ENCODE results near the gene CD4. TPM values are rescaled to one million over a fixed set of nuclear protein-coding genes. Genes with fewer than 3 reads are reported as not detected.

Gene CD4
- total RNA-seq, 1 experiment from 2014 or later, result 0.34 TPM

DNA sequence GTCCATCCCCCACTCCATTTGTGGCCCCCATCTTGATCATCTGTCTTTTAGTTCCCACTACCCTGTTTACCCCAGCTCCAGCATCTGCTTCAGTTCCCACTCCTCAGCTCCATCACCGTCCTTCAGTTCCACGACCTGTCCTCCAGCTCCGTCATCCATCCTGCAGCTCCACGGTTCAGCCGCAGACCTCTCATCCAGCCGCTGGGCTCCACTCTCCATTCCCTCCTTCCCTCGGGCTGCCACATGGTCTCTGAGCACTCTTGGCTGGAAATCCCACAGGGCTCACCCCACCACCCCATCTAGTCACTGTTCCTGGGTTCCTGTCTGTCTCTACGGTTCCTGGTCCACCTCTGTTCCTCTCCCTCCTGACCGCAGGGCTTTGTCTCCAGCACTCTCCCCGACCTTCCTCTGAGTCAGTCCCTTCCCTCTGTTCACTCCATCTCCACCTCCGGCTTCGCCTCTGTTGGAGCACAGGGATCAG is 35.6 kb downstream of the CD4 start:
- DNase-seq (ENCODE audit: low spot score), result peak; percentile 60
- in situ Hi-C loops (cut with HindIII; ENCODE audit: low sequenced_read_pairs), result no loop called here

DNA sequence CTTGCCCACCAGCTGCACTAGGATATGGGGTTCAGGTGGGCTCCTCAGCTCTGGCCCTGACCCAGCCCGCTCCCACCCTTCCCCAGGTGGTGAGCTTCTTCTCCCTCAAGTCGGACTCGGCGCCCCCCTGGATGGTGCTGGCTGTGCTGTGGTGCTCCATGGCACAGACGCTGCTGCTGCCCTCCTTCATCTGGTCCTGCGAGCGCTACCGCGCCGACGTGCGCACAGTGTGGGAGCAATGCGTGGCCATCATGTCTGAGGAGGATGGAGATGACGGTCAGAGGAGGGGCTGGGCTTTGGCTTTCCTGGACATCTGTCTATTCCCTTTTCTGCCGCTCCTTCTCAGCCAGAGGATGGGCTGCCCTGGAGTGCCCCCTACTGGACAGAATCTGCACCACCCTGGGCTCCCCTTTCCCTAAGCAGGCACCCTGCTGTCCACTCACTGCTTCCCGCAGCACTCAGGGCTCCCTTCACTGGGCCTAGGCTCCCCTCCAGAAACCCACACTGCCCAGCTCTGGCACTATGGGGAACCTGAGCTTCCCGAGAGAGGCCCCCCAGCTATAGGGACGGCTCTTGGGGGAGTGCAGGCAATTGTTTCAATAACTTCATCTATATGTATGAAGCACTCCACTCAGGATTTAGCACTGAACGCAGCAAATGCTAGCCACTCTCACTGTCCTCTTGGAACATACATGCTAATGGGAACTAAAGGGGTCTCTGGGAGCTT is 36.2 kb downstream of the CD4 start:
- DNase-seq (ENCODE audit: low spot score), result peak; percentile 94
- in situ Hi-C loops (cut with HindIII; ENCODE audit: low sequenced_read_pairs), result no loop called here

DNA sequence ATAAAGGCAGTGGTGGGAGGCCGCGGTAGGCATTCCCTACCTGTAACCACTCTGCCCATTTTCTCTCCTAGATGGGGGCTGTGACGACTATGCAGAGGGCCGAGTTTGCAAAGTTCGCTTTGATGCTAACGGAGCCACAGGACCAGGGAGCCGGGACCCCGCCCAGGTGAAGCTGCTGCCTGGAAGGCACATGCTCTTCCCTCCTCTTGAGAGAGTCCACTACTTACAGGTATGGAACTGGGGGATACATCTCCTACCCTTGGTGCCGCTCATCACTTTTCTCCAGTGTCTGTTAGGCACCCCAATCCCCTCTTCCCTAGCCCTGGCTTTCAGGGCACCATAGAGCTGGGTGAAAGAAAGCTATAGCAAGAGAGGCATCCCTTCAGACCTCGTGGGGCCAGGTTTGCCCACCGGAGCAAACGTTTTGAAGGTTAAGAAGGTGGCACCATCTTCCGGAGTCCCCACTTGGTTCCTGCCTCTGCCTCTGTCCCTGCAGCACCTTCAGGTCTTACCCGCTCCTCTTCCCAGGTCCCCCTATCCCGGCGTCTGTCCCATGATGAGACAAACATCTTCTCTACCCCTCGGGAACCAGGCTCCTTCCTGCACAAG is 36.9 kb downstream of the CD4 start:
- DNase-seq (ENCODE audit: low spot score), result no peak
- in situ Hi-C loops (cut with HindIII; ENCODE audit: low sequenced_read_pairs), result no loop called here

DNA sequence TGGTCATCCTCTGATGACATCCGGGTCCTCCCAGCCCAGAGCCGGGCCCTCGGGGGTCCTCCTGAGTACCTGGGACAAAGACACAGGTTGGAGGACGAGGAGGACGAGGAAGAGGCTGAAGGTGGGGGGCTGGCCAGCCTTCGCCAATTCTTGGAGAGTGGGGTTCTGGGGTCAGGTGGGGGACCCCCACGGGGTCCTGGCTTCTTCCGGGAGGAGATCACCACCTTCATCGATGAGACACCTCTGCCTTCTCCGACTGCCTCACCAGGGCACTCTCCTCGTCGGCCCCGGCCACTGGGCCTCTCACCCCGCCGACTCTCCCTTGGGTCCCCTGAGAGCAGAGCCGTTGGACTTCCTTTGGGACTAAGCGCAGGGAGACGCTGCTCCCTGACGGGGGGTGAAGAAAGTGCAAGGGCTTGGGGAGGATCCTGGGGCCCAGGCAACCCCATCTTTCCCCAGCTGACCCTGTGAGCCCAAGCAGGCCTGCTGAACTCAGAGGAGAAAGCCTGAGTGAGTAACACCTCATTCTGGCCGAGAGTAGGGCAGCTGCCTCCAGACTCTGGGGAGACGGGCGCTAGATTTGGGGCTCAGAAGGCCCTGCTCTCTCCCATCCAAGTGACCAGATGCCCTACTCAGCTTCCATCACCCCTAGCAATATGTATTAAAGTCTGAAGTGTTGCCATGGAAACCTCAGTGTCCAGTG is 37.6 kb downstream of the CD4 start:
- in situ Hi-C loops (cut with HindIII; ENCODE audit: low sequenced_read_pairs), result no loop called here
- DNase-seq (ENCODE audit: low spot score), result no peak

DNA sequence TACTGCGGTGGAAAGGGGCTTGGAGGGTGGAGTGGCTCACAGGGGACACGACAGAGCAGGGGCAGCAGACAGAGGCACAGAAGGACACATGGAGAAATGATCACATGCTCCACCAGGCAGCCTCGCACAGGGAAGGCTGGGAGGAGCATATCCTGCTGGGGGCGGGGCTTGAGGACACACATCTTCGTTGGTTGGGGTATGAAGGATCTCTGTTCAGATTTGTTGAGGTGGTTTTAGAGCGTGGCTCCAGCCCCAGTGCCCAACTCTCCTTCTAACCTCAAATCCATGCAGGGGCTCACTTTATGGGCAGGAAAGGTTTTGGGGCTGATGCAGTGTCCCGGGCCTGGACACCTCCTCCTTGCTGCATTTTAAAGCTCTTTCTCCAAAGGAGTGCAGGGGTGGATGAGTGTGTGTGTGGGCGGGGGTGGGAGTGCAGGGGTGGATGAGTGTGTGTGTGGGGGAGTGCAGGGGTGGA is 38.1 kb downstream of the CD4 start:
- DNase-seq (ENCODE audit: low spot score), result peak; percentile 96
- in situ Hi-C loops (cut with HindIII; ENCODE audit: low sequenced_read_pairs), result no loop called here

DNA sequence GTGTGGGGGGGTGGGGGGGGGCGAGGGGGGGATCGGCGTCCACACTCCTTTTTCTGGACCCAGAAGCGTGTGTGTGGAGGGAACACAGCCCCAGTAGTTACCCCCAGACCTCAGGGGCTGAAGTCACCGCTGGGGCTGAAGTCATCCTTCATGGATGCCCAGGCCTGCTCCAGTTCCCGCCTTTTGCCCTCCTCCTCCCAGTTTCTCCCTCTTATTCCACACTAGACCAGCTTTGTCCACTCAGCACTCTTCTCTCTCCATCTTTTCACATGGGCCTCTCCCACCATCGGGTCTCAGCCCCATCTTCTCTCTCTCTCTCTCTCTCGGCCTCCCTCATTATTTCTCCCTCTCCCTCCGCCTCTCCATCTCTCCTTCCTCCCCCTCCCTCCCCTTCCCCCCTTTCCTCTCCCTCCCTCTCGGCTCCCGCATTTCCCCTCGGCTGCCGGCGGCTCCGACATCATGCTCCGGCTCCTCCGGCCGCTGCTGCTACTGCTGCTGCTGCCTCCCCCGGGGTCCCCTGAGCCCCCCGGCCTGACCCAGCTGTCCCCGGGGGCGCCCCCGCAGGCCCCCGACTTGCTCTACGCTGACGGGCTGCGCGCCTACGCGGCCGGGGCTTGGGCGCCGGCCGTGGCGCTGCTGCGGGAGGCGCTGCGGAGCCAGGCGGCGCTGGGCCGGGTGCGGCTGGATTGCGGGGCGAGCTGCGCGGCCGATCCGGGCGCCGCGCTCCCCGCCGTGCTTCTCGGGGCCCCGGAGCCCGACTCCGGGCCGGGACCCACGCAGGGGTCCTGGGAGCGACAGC is 38.9 kb downstream of the CD4 start, which contains the start of gene P3H3:
TSS of gene P3H3 (plus strand) at position 426 of the 799 bp plus-strand sequence. CDS start at position 460, 34 bp downstream.
- in situ Hi-C loops (cut with HindIII; ENCODE audit: low sequenced_read_pairs), result no loop called here
- peak; percentile 76 for DNase-seq (ENCODE audit: low spot score)

DNA sequence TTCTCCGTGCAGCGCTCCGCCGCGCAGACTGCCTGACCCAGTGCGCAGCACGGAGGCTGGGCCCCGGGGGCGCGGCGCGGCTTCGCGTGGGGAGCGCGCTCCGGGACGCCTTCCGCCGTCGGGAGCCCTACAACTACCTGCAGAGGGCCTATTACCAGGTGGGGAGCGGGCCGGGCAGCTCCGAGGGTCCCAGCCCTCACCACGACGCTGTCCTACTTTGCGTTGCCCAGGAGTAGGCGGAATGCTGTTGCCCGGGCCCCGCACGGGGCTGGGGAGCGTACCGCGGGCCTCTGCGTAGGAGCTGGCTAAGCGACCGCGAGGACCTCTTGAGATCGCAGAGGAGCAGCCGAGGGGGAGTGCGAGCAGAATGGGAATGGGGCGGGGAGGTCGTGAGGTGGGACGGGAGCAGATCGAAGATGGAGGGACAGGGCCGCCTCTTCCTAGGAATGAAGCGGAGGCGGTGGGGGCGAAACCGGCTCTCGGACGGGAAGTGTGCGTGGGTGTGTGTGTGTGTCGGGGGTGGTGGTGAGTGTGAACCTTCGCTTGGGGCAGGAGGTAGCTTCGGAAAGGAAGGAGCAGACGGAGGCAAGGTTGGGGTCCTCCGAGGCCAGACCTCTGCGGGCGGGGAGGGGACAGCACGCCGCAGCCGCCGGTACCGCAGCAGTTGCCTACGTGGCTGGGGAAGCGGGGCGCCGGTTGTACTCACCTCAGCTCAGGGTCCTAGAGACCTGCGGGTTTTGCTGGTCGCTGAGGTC is 39.6 kb downstream of the CD4 start:
- peak; percentile 82 for DNase-seq (ENCODE audit: low spot score)
- in situ Hi-C loops (cut with HindIII; ENCODE audit: low sequenced_read_pairs), result no loop called here

DNA sequence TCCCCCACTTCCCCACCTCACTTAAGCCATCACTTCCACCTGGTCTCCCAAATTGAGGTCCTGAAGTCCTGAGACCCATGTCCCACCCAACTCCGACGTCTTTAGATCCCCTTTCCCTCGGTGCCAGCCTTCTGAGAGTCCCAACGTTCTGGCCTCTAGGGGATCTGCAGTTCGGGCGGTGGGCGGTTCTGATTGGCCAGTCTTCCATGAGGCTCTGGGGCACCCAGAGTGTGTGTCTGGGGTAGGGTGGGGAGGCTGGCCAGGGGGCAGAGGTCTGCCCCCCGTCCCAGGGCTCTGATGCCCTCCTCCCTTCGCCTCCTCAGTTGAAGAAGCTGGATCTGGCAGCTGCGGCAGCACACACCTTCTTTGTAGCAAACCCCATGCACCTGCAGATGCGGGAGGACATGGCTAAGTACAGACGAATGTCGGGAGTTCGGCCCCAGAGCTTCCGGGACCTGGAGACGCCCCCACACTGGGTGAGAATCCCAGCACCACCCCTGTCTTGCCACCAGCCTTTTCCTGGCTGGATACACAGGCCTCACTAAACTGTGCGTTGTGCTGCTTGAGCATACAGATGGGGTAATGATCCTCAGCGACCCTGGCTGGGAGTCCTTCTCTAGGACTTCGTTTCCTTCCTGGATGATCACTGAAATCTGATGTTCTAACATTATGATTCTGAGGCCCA is 40.4 kb downstream of the CD4 start:
- no peak for DNase-seq (ENCODE audit: low spot score)

DNA sequence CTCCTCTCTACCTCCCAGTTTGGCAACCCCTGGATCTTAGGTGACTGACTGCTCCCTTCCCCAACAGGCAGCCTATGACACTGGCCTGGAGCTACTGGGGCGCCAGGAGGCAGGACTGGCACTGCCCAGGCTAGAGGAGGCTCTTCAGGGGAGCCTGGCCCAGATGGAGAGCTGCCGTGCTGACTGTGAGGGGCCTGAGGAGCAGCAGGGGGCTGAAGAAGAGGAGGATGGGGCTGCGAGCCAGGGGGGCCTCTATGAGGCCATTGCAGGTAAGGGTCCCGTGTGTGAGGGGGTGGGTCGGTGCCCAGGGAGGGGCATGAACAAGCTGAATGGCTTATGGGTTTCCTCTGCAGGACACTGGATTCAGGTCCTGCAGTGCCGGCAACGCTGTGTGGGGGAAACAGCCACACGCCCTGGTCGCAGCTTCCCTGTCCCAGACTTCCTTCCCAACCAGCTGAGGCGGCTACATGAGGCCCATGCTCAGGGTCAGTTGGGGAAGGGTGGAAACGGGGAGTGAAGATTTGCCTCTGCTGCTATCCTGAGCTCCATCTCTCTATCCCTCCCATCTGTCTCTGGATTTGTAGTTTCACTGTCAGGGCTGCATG is 41.1 kb downstream of the CD4 start:
- no peak for DNase-seq (ENCODE audit: low spot score)
- in situ Hi-C loops (cut with HindIII; ENCODE audit: low sequenced_read_pairs), result no loop called here

More for the DNA sequence above, 40.4 kb downstream of the CD4 start:
- in situ Hi-C loops (cut with HindIII; ENCODE audit: low sequenced_read_pairs), result no loop called here

DNA sequence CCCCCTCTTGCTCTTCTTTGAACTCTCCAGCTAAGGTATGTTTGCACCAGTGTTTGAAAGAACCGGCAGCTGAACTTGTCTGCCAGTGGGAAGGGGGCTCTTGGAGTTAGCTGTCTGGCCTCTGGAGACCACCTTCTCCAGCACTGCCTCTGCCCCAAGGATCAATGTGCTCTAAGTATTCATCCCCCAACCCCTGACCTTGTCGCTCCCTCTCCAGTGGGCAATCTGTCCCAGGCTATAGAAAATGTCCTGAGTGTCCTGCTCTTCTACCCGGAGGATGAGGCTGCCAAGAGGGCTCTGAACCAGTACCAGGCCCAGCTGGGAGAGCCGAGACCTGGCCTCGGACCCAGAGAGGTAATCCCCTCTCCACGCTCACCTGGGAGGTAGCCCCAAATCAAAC is 41.7 kb downstream of the CD4 start:
- in situ Hi-C loops (cut with HindIII; ENCODE audit: low sequenced_read_pairs), result no loop called here
- DNase-seq (ENCODE audit: low spot score), result no peak

DNA sequence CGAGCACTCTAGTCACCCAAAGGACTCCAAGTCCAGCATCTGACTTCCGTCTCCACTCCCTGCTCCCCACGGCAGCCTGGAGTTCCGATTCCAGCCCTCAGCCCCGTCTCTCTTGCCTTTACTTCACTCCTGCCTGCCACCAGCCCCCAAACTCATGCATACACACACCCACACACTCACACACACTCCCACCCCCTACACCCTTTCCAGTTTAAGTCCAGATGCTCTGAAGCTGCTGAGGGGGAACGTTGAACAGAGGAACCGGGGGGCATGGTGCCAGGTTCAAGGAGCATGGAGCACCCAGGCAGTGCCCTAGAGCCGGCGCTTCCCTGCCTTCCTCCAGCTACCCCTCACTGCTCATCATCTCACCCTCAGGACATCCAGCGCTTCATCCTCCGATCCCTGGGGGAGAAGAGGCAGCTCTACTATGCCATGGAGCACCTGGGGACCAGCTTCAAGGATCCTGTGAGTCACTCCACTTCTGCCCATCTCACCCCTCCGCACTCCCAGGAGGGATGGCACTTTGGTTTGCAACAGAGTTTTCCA is 42.2 kb downstream of the CD4 start:
- in situ Hi-C loops (cut with HindIII; ENCODE audit: low sequenced_read_pairs), result no loop called here
- no peak for DNase-seq (ENCODE audit: low spot score)

DNA sequence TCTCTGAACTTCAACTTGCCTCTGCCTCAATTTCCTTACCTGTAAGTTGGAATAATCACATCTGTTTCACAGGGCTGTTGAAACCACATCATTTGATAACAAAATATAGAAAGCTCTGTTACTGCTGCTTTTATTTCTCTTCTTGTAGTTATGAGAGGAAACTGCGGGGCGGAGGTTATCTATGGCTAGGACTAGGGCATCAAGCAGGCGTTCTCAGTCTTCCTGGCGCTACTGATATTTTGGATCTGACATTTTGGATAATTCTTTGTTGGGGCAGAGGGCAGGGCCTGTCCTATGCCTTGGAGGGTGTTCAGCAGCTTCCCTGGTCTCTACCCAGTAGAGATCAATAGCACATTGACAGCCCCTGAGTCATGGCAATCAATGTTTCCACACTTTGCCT is 42.8 kb downstream of the CD4 start:
- no peak for DNase-seq (ENCODE audit: low spot score)
- in situ Hi-C loops (cut with HindIII; ENCODE audit: low sequenced_read_pairs), result no loop called here

DNA sequence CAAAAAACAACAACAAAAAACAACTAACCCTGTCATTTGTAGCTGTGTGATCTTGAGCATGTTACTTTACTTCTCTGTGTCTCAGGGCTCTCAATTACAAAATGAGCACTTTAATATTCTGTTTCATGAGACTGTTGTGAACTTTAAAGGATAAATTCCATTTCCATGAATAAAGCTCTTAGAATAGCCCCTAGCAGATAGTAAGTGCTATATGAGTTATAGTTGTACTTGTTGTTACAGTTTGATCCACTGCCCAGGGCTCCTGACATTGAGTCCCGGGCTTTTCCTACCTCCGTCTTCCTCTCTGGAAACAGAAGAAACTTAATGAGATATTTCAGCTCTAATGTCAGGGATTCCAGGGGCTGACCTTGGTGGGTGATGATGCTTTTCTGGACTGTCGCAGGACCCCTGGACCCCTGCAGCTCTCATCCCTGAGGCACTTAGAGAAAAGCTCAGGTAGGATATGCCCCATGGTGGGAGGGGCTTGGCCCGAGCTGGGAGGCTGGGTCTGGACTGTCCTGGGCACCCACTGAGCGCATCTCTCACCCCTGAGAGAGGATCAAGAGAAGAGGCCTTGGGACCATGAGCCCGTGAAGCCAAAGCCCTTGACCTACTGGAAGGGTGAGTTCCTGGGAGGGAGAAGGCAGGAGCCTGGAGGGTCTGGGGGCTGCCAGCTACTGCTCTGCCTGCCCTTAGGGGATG is 44.0 kb downstream of the CD4 start:
- in situ Hi-C loops (cut with HindIII; ENCODE audit: low sequenced_read_pairs), result no loop called here
- DNase-seq (ENCODE audit: low spot score), result no peak

DNA sequence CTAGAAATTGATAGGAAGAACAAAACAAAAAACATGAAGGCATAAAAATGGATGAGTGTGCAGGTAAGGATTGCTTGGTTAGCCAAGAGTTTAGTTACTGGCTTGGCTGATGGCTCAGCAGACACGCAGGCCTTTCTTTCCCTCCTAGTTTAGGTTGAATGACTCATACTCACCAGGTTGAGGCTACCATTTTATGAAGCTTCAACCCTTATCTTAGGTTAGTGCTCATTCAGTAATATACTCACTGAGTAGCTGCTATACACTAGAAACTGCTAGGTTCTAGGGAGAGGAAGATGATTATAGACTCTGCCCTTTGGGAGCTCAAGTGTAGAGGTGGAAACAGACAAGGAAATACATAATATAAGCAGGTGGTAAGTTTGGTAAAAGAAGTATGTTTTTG is 44.9 kb downstream of the CD4 start:
- DNase-seq (ENCODE audit: low spot score), result no peak
- in situ Hi-C loops (cut with HindIII; ENCODE audit: low sequenced_read_pairs), result no loop called here

DNA sequence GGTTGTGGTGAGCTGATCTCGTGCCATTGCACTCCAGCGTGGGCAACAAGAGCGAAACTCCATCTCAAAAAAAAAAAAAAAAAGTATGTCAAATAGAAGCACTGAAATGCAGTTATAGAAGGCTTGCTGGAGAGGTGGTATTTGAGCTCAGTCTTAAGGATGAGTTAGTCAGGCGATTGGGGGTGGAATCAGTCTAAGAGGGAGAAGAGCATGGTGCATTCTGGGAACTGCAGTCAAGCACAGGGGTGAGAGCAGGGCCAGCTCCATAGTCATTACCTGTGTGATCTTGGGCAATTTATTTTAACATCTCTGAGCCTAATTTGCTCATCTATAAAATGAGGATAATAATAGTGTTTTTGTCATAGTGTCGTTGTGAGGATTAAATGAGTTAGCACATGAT is 45.5 kb downstream of the CD4 start:
- in situ Hi-C loops (cut with HindIII; ENCODE audit: low sequenced_read_pairs), result no loop called here
- no peak for DNase-seq (ENCODE audit: low spot score)

DNA sequence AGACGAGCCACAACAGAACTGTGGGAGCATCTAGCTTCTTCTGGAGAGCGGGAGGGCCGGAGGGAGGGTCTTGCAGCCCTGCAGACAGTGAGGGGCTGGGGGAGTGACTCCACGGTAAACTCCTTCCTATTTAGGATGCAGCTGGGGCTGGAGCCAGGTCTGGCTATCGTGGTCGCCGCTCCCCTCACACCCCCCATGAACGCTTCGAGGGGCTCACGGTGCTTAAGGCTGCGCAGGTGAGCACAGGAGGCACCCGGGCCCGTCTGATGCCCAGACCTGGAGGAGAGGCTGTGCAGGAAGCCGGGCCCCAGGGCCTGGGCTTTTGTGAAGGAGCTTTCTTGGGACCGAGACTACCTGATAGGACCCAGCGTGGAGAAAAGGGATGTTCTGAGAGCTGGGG is 47.5 kb downstream of the CD4 start:
- no peak for DNase-seq (ENCODE audit: low spot score)
- in situ Hi-C loops (cut with HindIII; ENCODE audit: low sequenced_read_pairs), result no loop called here
